Stomach (tissue), 9 donors: Measurements from ENCODE around the gene LRRC27. TPM values are rescaled to one million over a fixed set of nuclear protein-coding genes. Genes with fewer than 3 reads are reported as not detected.

ENCODE experiments used
- DNase-seq, 2 donors: peaks; one replicate each; pipeline versions ENCODE4 v3.0.0 to v3.0.0-alpha.2; 2013 to 2019
- H3K27ac ChIP-seq, 5 donors: fragments of 200-600 bp in 4 of 5; sonication (generic) in 4 of 5; one replicate each; pipeline ENCODE4 v1.5.1; 2013 to 2019; ENCODE audit warnings: mild to moderate bottlenecking in 1 of 5, moderate library complexity in 1 of 5
- H3K27me3 ChIP-seq, 3 donors: fragments of 200-600 bp; sonication (generic); one replicate each; pipeline ENCODE4 v1.5.1; 2017 to 2019; ENCODE audit warnings: mixed run types in 1 of 3
- H3K36me3 ChIP-seq, 4 donors: fragments of 200-600 bp; sonication (generic); 1 replicate in 3 of 4; 2 replicates in 1 of 4; pipeline ENCODE4 v1.5.1; 2016 to 2019
- H3K4me1 ChIP-seq, 4 donors: fragments of 200-600 bp; sonication (generic); one replicate each; pipeline ENCODE4 v1.5.1; 2016 to 2019
- H3K4me3 ChIP-seq, 4 donors: fragments of 200-600 bp; sonication (generic) in 3 of 4; one replicate each; pipeline ENCODE4 v1.5.1; 2016 to 2019; ENCODE audit warnings: mild to moderate bottlenecking in 1 of 4
- H3K9me3 ChIP-seq, 4 donors: fragments of 200-600 bp; sonication (generic); one replicate each; pipeline ENCODE4 v1.5.1; 2016 to 2019
- EP300 ChIP-seq: sonication (generic); formaldehyde crosslinking; IDR thresholded peaks from one replicate; pipeline ENCODE4 v1.6.1; 2017; ENCODE audit warnings: antibody characterized with exemption
- POLR2A ChIP-seq, 4 donors: fragments of 450-650 bp; IDR thresholded peaks; one replicate each; pipeline ENCODE4 v1.6.1; 2016; ENCODE audit warnings: antibody characterized with exemption in 4 of 4, control low read depth in 2 of 4, mild to moderate bottlenecking in 1 of 4, moderate library complexity in 1 of 4
- POLR2AphosphoS5 ChIP-seq, 3 donors: sonication (generic); formaldehyde crosslinking; IDR thresholded peaks; one replicate each; pipeline ENCODE4 v1.6.1; 2016; ENCODE audit warnings: antibody characterized with exemption in 3 of 3
- WGBS, 5 donors: extraction: QIAGEN DNeasy Blood & Tissue Kit in 3 of 5; methylation state at CpG; one replicate each; pipeline versions ENCODE4 v1.1.5 to v1.1.7; 2013 to 2018; 5-methylcytosine and 5-hydroxymethylcytosine counted together
- intact Hi-C: fragments of 100-400 bp; cut with DNase I; formaldehyde crosslinking; loops from one replicate; pipeline ENCODE4 v1.15.1; 2023; ENCODE audit warnings: low total_unique reads
- polyA plus RNA-seq, 3 donors: library from polyadenylated mRNA; stranded (reverse); fragments of 200-250 nt; gene quantifications; one replicate each; pipeline ENCODE4 v1.2.3, GENCODE V29; 2013
- total RNA-seq, 5 donors: library from RNA; depleted of rRNA; stranded (reverse); fragments of >200 nt; gene quantifications; one replicate each; pipeline versions ENCODE4 v1.1.0 to v1.2.3, GENCODE V29; 2014 to 2016
- TF ChIP-seq, protein P1 (sequence below), 7 experiments: fragments of 450-650 bp in 4 of 7; fragments of 200-600 bp in 3 of 7; sonication (generic) in 3 of 7; IDR thresholded peaks; one replicate each; pipeline ENCODE4 v1.5.1; 2016 to 2019; ENCODE audit warnings: antibody characterized with exemption in 7 of 7, control low read depth in 2 of 7, mild to moderate bottlenecking in 1 of 7
- donor health status: healthy with polysubstance abuse.
- donor health status: Bipolar disorder and iron deficiency.
- donor health status: healthy.

LRRC27 gene
- total and polyA plus RNA-seq, 8 donors, result 4.2 to 31.3 (median 11.1) TPM

DNA sequence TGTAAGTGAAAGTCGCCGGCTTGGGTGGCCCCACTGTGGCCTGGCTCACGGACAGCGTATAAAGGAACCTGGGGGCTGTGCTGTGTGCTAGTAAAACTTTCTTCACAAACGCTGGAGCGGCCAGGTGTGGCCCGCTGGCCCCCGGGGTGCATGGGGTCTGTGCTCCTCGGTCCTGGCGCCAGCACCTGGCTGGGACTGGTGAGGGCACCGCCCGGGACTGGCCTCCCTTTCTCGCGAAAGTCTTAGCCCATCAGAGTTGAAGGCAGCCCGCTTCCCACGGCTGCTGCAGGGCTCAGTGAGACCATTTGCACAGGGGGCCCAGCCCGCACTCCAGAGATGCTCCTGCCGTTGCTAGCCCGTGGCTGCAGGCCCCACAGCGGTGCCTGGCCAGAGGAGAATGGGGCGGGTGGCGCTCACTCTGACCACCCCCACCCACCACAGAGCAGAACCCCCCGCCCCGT lies 70.8 kb downstream of the LRRC27 start:
- no peaks in the 10 kb centered on the region for H3K27me3 ChIP-seq
- peak overlapping the region; percentile 96 to 99 (median 98) for H3K27ac ChIP-seq
- DNase-seq, result peak in 1 of 2 donors; percentile 25
- peaks cover 23 to 31% (median 28%) of the 10 kb centered on the region in 4 donors for H3K36me3 ChIP-seq
- WGBS, 5 donors, result 74 to 85% (median 78%) methylated on average over 11 to 24 of the region's 24 CpGs
- TF ChIP-seq EP300 (no peak), POLR2A (IDR thresholded peaks at IDR 0.05) (no peak), POLR2AphosphoS5 (IDR thresholded peaks at IDR 0.05) (no peak)
- TF ChIP-seq, protein P1, sequence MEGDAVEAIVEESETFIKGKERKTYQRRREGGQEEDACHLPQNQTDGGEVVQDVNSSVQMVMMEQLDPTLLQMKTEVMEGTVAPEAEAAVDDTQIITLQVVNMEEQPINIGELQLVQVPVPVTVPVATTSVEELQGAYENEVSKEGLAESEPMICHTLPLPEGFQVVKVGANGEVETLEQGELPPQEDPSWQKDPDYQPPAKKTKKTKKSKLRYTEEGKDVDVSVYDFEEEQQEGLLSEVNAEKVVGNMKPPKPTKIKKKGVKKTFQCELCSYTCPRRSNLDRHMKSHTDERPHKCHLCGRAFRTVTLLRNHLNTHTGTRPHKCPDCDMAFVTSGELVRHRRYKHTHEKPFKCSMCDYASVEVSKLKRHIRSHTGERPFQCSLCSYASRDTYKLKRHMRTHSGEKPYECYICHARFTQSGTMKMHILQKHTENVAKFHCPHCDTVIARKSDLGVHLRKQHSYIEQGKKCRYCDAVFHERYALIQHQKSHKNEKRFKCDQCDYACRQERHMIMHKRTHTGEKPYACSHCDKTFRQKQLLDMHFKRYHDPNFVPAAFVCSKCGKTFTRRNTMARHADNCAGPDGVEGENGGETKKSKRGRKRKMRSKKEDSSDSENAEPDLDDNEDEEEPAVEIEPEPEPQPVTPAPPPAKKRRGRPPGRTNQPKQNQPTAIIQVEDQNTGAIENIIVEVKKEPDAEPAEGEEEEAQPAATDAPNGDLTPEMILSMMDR (IDR thresholded peaks at IDR 0.05), result no peak
- intact Hi-C loops, result no loop called here
- H3K4me3 ChIP-seq, result no peak overlapping the region
- H3K9me3 ChIP-seq, result no peaks in the 10 kb centered on the region
- H3K4me1 ChIP-seq, result peaks cover 80 to 98% (median 90%) of the 10 kb centered on the region in 4 donors

DNA sequence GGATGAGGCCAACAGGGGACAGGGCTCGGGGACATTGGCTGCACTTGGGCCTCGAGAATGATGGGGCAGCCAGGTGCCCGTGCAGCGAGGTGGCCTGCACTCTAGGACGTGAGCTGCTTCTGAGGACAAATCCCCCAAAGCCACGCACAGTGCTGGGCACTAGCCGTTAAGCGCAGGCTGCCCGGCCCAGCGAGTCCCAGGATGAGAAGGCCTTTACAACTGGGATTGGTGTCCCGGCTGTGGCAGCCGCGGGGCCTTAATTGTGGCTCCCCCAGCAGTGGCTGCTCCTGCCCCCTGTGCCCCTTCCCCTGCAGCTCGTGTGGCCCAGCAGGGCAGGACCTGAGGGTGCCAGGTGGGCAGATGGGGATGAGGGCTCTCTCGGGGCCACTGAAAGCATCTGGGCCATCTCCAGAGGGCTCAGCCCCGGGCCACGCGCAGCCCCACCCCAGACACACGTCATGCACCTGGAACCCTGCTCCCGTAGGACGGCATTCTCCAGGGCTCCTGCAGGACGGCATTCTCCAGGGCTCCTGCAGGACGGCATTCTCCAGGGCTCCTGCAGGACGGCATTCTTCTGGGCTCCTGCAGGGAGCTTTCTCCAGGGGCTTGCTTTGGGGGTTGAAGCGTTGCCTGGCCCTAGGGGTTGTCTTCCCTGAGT lies 71.6 kb downstream of the LRRC27 start:
- Histone ChIP-seq H3K27me3 (no peaks in the 10 kb centered on the region), H3K9me3 (no peaks in the 10 kb centered on the region), H3K4me1 (peaks cover 80 to 98% (median 89%) of the 10 kb centered on the region in 4 donors), H3K36me3 (peaks cover 23 to 31% (median 28%) of the 10 kb centered on the region in 4 donors), H3K4me3 (no peak overlapping the region), H3K27ac (peak overlapping the region; percentile 23 to 99 (median 98))
- TF ChIP-seq EP300, result no peak
- TF ChIP-seq, protein P1 (IDR thresholded peaks at IDR 0.05), result no peak
- TF ChIP-seq POLR2A (IDR thresholded peaks at IDR 0.05), result no peak
- TF ChIP-seq POLR2AphosphoS5 (IDR thresholded peaks at IDR 0.05), result no peak
- DNase-seq, result peak; percentile 64 to 69
- intact Hi-C loops, result no loop called here
- WGBS, 5 donors, result 55 to 89% (median 66%) methylated on average over 7 to 25 of the region's 25 CpGs

DNA sequence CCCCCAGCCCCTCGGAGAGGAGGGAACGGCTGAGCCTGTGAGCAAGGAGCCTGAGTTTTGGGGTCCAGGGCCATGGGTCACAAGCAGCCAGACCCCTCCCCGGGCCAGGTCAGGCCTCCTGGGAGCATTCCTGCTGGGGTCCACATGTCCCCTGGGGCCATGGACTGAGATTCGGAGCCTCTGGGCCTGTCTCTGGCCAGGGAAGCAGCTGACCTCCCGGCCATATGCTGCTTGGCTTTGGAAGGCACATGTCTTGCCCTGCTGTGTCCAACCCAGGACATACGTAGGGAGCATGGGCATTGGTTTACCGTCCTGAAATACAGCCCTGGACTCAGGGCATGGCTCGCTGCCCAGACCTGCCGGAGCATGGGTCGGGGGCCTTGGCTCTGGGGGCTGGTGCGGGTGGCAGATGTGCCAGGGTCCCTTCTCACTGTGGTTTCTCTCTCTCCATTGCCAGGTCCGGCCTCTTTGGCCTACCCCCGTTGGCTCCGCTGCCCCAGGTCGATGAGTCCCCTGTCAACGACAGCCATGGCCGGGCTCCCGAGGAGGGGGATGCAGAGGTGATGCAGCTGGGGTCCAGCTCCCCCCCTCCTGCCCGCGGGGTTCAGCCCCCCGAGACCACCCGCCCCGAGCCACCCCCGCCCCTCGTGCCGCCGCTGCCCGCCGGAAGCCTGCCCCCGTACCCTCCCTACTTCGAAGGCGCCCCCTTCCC lies 72.3 kb downstream of the LRRC27 start:
- Histone ChIP-seq H3K36me3 (peaks cover 23 to 31% (median 28%) of the 10 kb centered on the region in 4 donors), H3K27ac (peak overlapping the region; percentile 23 to 99 (median 98)), H3K9me3 (no peaks in the 10 kb centered on the region), H3K27me3 (no peaks in the 10 kb centered on the region), H3K4me3 (peak overlapping the region in 1 of 4 donors; percentile 6), H3K4me1 (peaks cover 80 to 98% (median 89%) of the 10 kb centered on the region in 4 donors)
- 71 to 84% (median 76%) methylated on average over 5 to 32 of the region's 32 CpGs for WGBS, 5 donors
- intact Hi-C loops, result no loop called here
- TF ChIP-seq POLR2A (IDR thresholded peaks at IDR 0.05) (no peak), EP300 (no peak), POLR2AphosphoS5 (IDR thresholded peaks at IDR 0.05) (no peak)
- TF ChIP-seq, protein P1 (IDR thresholded peaks at IDR 0.05), result no peak
- no peak for DNase-seq

DNA sequence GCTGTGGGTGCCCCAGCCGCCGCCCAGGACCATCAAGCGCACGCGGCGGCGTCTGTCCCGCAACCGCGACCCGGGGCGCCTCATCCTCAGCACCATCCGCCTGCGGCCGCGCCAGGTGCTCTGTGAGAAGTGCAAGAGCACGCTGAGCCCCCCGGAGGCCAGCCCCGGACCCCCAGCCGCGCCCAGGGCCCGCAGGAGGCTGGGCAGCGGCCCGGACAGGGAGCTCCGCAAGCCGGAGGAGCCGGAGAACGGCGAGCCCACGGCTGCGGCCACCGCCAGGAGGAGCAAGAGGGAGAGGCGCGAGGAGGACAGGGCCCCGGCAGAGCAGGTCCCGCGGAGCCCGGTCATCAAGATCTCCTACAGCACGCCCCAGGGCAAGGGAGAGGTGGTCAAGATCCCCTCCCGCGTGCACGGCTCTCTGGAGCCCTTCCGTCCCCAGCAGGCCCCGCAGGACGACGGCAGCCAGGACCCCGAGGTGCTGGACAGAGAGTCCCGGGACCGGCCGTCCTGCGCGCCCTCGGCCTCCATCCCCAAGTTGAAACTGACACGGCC lies 73.0 kb downstream of the LRRC27 start:
- no peaks in the 10 kb centered on the region for H3K27me3 ChIP-seq
- TF ChIP-seq POLR2AphosphoS5 (IDR thresholded peaks at IDR 0.05) (no peak), POLR2A (IDR thresholded peaks at IDR 0.05) (no peak), EP300 (no peak)
- TF ChIP-seq, protein P1 (IDR thresholded peaks at IDR 0.05), result no peak
- intact Hi-C loops, result no loop called here
- 85 to 88% (median 86%) methylated on average over 42 to 54 of the region's 54 CpGs for WGBS, 5 donors
- peaks cover 23 to 31% (median 28%) of the 10 kb centered on the region in 4 donors for H3K36me3 ChIP-seq
- no peak for DNase-seq
- H3K4me3 ChIP-seq, result peak overlapping the region in 1 of 4 donors; percentile 6
- H3K9me3 ChIP-seq, result no peaks in the 10 kb centered on the region
- H3K4me1 ChIP-seq, result peaks cover 80 to 98% (median 89%) of the 10 kb centered on the region in 4 donors
- H3K27ac ChIP-seq, result peak overlapping the region in 4 of 5 donors; percentile 97 to 99 (median 98)
